Fibroblast of skin of scalp (primary cell): ENCODE data around the gene OR2B2.
A peak's percentile ranks its signal among the peaks of the same experiment; 100 is the strongest.

Experiments
- DNase-seq: peaks from one replicate; pipeline ENCODE4 v3.0.0-alpha.2; 2013

Gene OR2B2

DNA sequence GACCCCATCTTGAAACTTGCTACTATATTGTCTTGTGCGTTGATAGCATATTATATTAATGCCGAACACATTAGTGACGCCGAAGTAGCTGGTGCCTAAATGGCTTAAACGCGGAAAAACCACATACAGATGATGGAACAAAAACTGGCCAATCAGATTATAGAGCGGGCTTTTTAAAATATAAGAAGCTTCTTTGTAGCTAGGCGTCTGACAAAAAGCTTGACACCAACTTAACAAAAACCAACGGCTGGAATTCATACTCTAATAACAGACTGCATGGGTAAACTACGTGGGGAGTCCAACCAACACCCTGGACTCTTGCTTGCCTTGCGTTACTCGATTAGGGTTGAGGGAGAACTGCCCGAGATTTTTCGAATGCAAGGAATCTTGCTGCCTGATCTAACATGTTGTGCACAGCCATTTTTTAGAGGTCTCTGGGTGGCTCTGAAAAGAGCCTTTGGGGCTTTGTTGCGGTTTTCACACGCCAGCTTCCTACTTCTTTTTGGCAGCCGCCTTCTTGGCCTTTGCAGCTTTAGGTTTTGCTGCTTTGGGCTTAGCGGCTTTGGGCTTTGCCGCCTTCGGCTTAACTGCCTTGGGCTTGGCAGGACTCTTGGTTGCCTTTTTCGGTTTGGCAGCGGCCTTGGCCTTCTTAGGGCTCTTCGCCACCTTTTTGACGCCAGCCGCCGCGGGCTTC is 45.7 kb downstream of the OR2B2 start:
- peak; percentile 84 for DNase-seq

DNA sequence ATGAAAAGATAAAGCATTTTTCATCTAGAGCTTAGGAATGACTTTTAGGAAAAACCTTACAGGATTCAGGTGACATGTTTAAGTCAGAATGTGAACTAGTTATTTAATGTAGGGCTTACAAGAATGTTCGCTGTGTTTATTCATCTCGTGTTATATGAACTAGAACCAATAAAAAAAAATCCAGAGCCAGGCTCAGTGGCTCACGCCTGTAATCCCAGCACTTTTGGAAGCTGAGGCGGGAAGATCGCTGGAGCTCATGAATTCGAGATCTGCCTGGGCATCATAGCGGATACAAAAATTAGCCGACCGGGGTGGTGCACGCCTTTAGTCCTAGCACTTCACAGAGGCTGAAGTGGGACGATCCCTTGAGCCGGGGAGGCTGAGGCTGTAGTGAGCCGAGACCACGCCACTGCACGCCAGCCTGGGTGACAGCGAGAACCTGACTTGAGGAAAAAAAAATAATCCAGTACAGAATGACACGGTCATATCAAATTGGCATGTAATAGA is 46.3 kb downstream of the OR2B2 start:
- peak; percentile 57 for DNase-seq

DNA sequence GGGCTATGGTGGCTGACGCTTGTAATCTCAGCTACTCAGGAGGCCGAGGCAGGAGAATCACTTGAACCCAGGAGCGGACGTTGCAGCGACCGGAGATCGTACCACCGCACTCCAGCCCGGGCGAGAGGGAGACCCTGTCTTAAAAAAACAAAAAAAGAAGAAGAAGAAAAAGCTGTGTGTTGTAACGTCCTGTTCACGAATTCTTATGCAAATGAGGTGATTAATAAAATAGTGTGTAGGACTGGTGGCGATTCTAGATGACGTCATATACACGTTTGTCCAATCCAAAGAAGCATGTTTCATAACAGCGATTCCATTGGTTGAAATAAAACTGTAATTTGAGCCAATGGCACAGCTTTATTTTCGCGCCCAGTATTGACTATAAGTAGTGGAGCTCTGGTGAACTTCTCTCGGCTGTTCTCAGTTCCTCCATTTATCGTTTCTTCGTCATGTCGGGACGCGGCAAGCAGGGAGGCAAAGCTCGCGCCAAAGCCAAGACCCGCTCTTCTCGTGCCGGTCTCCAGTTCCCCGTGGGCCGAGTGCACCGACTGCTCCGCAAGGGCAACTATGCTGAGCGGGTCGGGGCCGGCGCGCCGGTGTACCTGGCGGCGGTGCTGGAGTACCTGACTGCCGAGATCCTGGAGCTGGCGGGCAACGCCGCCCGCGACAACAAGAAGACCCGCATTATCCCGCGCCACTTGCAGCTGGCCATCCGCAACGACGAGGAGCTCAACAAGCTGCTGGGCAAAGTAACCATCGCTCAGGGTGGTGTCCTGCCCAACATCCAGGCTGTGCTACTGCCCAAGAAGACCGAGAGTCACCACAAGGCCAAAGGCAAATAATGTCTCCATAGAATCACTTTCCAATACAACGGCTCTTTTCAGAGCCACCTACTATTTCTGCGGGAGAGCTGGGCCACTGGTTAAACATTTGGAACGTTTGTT is 47.0 kb downstream of the OR2B2 start:
- peak; percentile 98 for DNase-seq

DNA sequence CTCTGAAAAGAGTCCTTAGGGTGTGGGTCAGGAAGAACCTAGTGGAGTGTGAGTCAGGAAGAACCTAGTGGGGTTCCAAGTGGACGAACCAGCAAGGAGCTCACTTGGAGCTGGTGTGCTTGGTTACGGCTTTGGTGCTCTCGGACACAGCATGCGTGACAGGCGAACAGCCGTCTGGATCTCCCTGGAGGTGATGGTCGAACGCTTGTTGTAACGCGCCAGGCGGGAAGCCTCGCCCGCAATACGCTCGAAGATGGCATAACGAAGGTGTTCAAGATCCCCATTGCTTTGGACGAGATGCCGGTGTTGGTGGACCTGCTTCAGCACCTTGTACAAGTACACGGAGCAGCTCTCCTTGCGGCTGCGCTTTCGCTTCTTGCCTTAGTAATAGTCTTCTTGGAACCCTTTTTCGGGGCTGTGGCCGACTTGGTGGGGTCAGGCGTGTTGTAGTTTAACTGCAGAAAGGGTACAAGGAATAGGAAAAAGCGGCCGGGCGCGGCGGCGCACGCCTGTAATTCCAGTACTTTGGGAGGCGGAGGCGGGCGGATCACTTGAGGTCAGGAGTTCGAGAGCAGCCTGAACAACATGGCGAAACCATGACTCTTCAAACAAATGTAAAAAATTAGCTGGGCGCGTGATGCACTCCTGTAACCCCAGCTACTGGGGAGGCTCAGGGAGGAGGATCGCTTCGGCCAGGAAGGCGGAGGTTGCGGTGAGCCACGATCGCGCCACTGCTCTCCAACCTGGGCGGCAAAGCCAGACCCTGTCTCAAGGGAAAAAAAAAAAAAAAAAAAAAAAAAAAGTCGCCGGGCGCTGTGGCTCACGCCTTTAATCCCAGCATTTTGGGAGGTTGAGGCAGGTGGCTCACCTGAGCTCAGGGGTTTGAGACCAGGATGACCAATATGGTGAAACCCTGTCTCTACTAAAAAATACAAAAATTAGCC is 48.0 kb downstream of the OR2B2 start:
- DNase-seq, result peak; percentile 16

DNA sequence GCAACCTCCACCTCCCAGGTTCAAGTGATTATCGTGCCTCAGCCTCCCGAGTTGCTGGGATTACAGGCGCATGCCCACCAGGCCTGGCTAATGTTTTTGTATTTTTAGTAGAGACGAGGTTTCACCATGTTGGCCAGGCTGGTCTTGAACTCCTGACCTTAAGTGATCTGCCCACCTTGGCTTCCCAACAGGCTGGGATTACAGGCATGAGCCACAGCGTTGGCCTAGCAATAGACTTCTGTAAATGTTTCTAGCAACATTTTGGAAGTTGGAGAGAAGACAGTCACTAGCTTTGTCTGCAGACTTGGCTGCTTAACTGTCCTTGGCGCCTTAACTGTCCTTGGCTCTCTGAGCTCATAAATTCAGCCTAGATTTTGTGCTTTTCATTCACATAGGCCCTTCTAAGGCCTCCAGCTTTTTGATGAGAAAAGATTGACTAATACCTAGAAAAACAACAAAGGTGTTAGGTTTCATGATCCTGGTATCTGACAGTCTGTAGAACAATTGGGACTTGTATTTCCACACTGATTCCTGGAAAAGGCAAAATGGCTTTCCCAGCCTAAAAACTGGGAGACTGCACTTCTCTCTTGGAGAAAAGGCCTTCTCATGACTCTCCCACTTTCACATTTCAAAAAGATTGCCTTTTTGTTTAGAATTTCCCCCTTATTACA is 49.7 kb downstream of the OR2B2 start:
- DNase-seq, result no peak

DNA sequence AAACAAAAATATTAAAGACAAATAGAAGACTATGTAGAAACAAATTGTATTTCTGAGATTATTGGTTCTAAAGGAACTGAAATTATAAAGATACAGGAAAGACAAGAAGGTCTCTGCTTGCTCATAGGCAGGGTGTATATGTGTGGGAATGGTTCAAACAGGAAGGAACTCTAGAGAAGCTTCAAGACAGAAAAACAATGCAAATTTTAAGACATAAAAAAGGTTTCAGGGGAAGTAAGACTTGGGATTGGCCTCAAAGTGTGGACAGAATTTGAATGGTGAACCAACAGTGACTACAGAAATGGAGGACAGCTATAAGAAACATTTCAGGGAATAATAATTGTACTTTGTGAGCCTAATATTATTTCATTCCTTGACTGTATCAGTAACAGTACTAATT is 50.3 kb downstream of the OR2B2 start:
- DNase-seq, result no peak

DNA sequence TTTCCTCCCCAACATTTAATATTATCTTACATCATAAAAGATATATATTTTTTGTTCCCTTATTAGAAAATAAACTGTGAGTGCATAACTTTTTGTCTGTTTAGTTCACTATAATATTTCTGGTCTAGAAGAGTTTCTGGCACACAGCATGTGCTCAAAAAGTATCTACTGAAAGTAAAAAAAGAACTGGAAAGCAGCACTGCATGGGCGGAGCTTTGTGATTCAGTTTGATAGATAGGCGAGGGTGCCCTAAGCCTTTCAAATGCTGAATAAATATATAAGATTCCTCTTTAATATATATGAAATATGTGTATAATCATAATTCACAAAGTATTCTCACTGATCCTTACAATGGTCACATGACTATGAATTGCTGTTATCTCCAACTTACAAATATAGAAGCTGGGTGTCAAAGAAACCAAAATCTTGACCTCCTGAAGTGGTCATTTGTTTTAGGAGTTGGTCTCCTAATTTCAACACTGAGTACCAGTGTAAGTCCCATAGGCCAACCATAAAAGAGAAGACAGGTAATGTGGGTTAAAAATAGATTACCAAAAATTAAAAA is 50.8 kb downstream of the OR2B2 start:
- no peak for DNase-seq
